Sigmoid colon (tissue), 7 donors: Measurements from ENCODE around the gene FN3KRP. TPM values are rescaled to one million over a fixed set of nuclear protein-coding genes. Genes with fewer than 3 reads are reported as not detected.
"Not testable (repeated sequence)": the region's sequence is repeated elsewhere in the genome, so short reads cannot be mapped to it uniquely, and the experiment has no call there.

Experiments used
- DNase-seq: peaks from one replicate; pipeline ENCODE4 v3.0.0-alpha.2; 2019
- H3K27ac ChIP-seq, 4 donors: fragments of 200-600 bp; sonication (generic); one replicate each; pipeline ENCODE4 v1.5.1; 2016 to 2019; ENCODE audit warnings: mild to moderate bottlenecking in 1 of 4
- H3K27me3 ChIP-seq, 3 donors: fragments of 200-600 bp; sonication (generic); one replicate each; pipeline ENCODE4 v1.5.1; 2019; ENCODE audit warnings: mild to moderate bottlenecking in 1 of 3
- H3K36me3 ChIP-seq, 4 donors: fragments of 200-600 bp; sonication (generic); one replicate each; pipeline ENCODE4 v1.5.1; 2016 to 2019
- H3K4me1 ChIP-seq, 4 donors: fragments of 200-600 bp; sonication (generic); one replicate each; pipeline ENCODE4 v1.5.1; 2017 to 2019
- H3K4me3 ChIP-seq, 4 donors: fragments of 200-600 bp; sonication (generic); one replicate each; pipeline ENCODE4 v1.5.1; 2017 to 2019; ENCODE audit warnings: mild to moderate bottlenecking in 2 of 4, moderate library complexity in 1 of 4
- H3K9me3 ChIP-seq, 4 donors: fragments of 200-600 bp in 3 of 4; sonication (generic) in 3 of 4; one replicate each; pipeline versions ENCODE4 v1.5.1 to v1.6.1; 2013 to 2019
- CTCF ChIP-seq, 4 experiments: fragments of 450-650 bp in 3 of 4; fragments of 200-600 bp in 1 of 4; IDR thresholded peaks; one replicate each; pipeline ENCODE4 v1.5.1; 2016 to 2019; ENCODE audit warnings: antibody characterized with exemption in 4 of 4, mild to moderate bottlenecking in 3 of 4, moderate library complexity in 2 of 4
- EP300 ChIP-seq, 4 donors: sonication (generic); formaldehyde crosslinking; IDR thresholded peaks; one replicate each; pipeline ENCODE4 v1.6.1; 2017; ENCODE audit warnings: antibody characterized with exemption in 4 of 4
- POLR2A ChIP-seq, 2 donors: fragments of 450-650 bp; IDR thresholded peaks; one replicate each; pipeline ENCODE4 v1.6.1; 2016; ENCODE audit warnings: antibody characterized with exemption in 2 of 2, mild to moderate bottlenecking in 2 of 2, moderate library complexity in 2 of 2
- POLR2AphosphoS5 ChIP-seq, 4 donors: sonication (generic); formaldehyde crosslinking; IDR thresholded peaks; one replicate each; pipeline ENCODE4 v1.6.1; 2017; ENCODE audit warnings: antibody characterized with exemption in 4 of 4
- WGBS, 2 donors: extraction: QIAGEN DNeasy Blood & Tissue Kit; methylation state at CpG; one replicate each; pipeline ENCODE4 v1.1.7; 2013; 5-methylcytosine and 5-hydroxymethylcytosine counted together
- intact Hi-C: fragments of 100-400 bp; cut with DNase I; formaldehyde crosslinking; loops from one replicate; pipeline ENCODE4 v1.15.1; 2023
- polyA plus RNA-seq, 3 donors: library from polyadenylated mRNA; stranded (reverse); fragments of 200-250 nt; gene quantifications; one replicate each; pipeline ENCODE4 v1.2.3, GENCODE V29; 2013
- total RNA-seq, 4 donors: library from RNA; depleted of rRNA; stranded (reverse); fragments of >200 nt; gene quantifications; one replicate each; pipeline ENCODE4 v1.1.0, GENCODE V29; 2016
- donor health status: healthy with polysubstance abuse.
- donor health status: Bipolar disorder and iron deficiency.
- donor health status: healthy.

Gene FN3KRP
- total and polyA plus RNA-seq, 7 donors: 8.1 to 36.1 (median 18.0) TPM

- intact Hi-C loops: no loop called here
- H3K27ac ChIP-seq: peak overlapping the region in 2 of 4 donors; percentile 7 to 54
Measured at GRCh38 chr17:82765371-82765770, 48.9 kb downstream of the FN3KRP start.

GRCh38 chr17:82767041-82767754 lies 50.7 kb downstream of the FN3KRP start:
- no peaks in the 10 kb centered on the region for H3K27me3 ChIP-seq
- H3K9me3 ChIP-seq: no peaks in the 10 kb centered on the region
- 59 to 81% methylated on average over 24 of the region's 24 CpGs for WGBS, 2 donors
- DNase-seq: no peak
- H3K36me3 ChIP-seq: peaks cover 5 to 69% (median 17%) of the 10 kb centered on the region in 4 donors
- TF ChIP-seq POLR2AphosphoS5 (IDR thresholded peaks at IDR 0.05) (no peak), CTCF (IDR thresholded peaks at IDR 0.05) (peak in 3 of 4 experiments; percentile 11 to 43 (median 31)), POLR2A (IDR thresholded peaks at IDR 0.05) (no peak)
- intact Hi-C loops: no loop called here
- H3K4me1 ChIP-seq: peaks cover 0 to 7% (median 0%) of the 10 kb centered on the region in 4 donors
- no peak overlapping the region for H3K4me3 ChIP-seq
- no peak overlapping the region for H3K27ac ChIP-seq

More at GRCh38 chr17:82765371-82765770, 48.9 kb downstream of the FN3KRP start:
- 82 to 83% methylated on average over 13 of the region's 13 CpGs for WGBS, 2 donors
- H3K36me3 ChIP-seq: peaks cover 5 to 62% (median 17%) of the 10 kb centered on the region in 4 donors
- no peak for TF ChIP-seq EP300 (IDR thresholded peaks at IDR 0.05)
- TF ChIP-seq POLR2AphosphoS5 (IDR thresholded peaks at IDR 0.05): no peak
- no peak for TF ChIP-seq POLR2A (IDR thresholded peaks at IDR 0.05)
- TF ChIP-seq CTCF (IDR thresholded peaks at IDR 0.05): no peak
- peak; percentile 75 for DNase-seq
- peaks cover 0 to 7% (median 0%) of the 10 kb centered on the region in 4 donors for H3K4me1 ChIP-seq
- no peak overlapping the region for H3K4me3 ChIP-seq
- no peaks in the 10 kb centered on the region for H3K9me3 ChIP-seq
- H3K27me3 ChIP-seq: no peaks in the 10 kb centered on the region

- TF ChIP-seq POLR2A (IDR thresholded peaks at IDR 0.05) (no peak), EP300 (IDR thresholded peaks at IDR 0.05) (no peak), POLR2AphosphoS5 (IDR thresholded peaks at IDR 0.05) (no peak), CTCF (IDR thresholded peaks at IDR 0.05) (no peak)
- H3K27ac ChIP-seq: no peak overlapping the region
- WGBS, 2 donors: 95 to 96% methylated on average over 7 of the region's 7 CpGs
Measured at GRCh38 chr17:82769041-82769440, 52.5 kb downstream of the FN3KRP start.

GRCh38 chr17:82772026-82772425 lies 55.5 kb downstream of the FN3KRP start:
- no peaks in the 10 kb centered on the region for H3K9me3 ChIP-seq
- TF ChIP-seq POLR2AphosphoS5 (IDR thresholded peaks at IDR 0.05): no peak
- TF ChIP-seq EP300 (IDR thresholded peaks at IDR 0.05): no peak
- WGBS, 2 donors: 20 to 67% methylated on average over 3 of the region's 3 CpGs
- H3K27ac ChIP-seq: no peak overlapping the region
- H3K36me3 ChIP-seq: peaks cover 5 to 62% (median 14%) of the 10 kb centered on the region in 4 donors
- DNase-seq: no peak
- no peaks in the 10 kb centered on the region for H3K27me3 ChIP-seq
- H3K4me1 ChIP-seq: peaks cover 0 to 7% (median 2%) of the 10 kb centered on the region in 4 donors
- H3K4me3 ChIP-seq: no peak overlapping the region
- intact Hi-C loops: no loop called here

More at GRCh38 chr17:82769041-82769440, 52.5 kb downstream of the FN3KRP start:
- Histone ChIP-seq H3K4me1 (peaks cover 0 to 7% (median 0%) of the 10 kb centered on the region in 4 donors), H3K36me3 (peaks cover 5 to 69% (median 17%) of the 10 kb centered on the region in 4 donors), H3K27me3 (no peaks in the 10 kb centered on the region), H3K9me3 (no peaks in the 10 kb centered on the region), H3K4me3 (no peak overlapping the region)
- intact Hi-C loops: loop anchor here (2.0 kb wide), 1 partner anchor 418 kb away; no protein-coding TSS in a partner anchor
- DNase-seq: no peak

- H3K27ac ChIP-seq, DNase-seq, H3K27me3 ChIP-seq, H3K4me3 ChIP-seq, H3K4me1 ChIP-seq, H3K9me3 ChIP-seq: not testable (repeated sequence)
- intact Hi-C loops: loop anchor here (2.0 kb wide), 1 partner anchor 106 kb away; no protein-coding TSS in a partner anchor
- H3K36me3 ChIP-seq: peaks cover 0 to 38% (median 5%) of the 10 kb centered on the region in 4 donors
- 81 to 91% methylated on average over 19 of the region's 19 CpGs for WGBS, 2 donors
Measured at GRCh38 chr17:82774456-82774855, 58.0 kb downstream of the FN3KRP start.
